GM23338 (cell line): Measurements from ENCODE around the gene SYT12.

Experiments
- EZH2 ChIP-seq: fragments of 200-600 bp; sonication (generic); IDR thresholded peaks from one replicate; pipeline ENCODE4 v1.8.0; 2017; ENCODE audit warnings: antibody characterized with exemption, mild to moderate bottlenecking, low read depth; ENCODE audit not compliant: unreplicated experiment
- POLR2AphosphoS5 ChIP-seq: IDR thresholded peaks from 2 replicates; pipeline ENCODE4 v1.6.1; 2016; ENCODE audit warnings: antibody characterized with exemption, low read depth
- TF ChIP-seq, protein P1 (sequence below), 2 experiments: fragments of 200-600 bp in 1 of 2; sonication (generic) in 1 of 2; conservative IDR thresholded peaks; 2 replicates each; pipeline versions ENCODE4 v1.5.1 to v1.6.1; 2016 to 2017; ENCODE audit warnings: antibody characterized with exemption in 2 of 2, low read depth in 2 of 2, mild to moderate bottlenecking in 2 of 2, moderate library complexity in 1 of 2

DNA sequence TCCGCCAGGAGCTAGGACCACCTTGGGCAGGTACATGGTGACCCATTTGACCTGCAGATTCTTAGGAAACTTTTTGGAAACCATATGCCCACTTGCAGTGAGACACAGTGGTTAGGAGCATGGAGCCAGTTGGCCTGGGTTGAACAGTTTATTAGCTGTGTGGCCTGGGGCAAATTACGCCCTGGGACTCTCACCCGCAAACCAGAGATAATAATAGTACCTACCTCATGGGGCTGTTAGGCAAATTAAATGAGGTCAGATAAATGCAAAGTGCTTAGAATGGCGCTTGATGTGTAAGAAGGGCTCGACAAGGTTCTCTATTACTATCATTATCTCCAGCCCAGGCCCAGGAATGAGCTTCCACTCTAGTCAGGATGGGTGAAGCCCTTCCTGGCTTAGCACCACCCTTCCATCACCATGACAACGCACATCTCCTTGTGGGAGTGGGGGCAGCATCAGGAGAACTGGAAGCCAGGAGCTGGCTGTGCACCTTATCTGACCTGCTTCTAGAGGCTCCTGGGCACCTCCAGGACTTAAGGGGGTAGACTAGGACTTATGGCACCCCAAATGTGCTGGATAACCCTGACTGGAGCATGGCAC, 5.1 kb downstream of the SYT12 start:
- TF ChIP-seq, protein P1, sequence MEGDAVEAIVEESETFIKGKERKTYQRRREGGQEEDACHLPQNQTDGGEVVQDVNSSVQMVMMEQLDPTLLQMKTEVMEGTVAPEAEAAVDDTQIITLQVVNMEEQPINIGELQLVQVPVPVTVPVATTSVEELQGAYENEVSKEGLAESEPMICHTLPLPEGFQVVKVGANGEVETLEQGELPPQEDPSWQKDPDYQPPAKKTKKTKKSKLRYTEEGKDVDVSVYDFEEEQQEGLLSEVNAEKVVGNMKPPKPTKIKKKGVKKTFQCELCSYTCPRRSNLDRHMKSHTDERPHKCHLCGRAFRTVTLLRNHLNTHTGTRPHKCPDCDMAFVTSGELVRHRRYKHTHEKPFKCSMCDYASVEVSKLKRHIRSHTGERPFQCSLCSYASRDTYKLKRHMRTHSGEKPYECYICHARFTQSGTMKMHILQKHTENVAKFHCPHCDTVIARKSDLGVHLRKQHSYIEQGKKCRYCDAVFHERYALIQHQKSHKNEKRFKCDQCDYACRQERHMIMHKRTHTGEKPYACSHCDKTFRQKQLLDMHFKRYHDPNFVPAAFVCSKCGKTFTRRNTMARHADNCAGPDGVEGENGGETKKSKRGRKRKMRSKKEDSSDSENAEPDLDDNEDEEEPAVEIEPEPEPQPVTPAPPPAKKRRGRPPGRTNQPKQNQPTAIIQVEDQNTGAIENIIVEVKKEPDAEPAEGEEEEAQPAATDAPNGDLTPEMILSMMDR (conservative IDR thresholded peaks at IDR 0.05; ENCODE audit: low read depth in 2 of 2), result no peak
- TF ChIP-seq POLR2AphosphoS5, result no peak
- no peak for TF ChIP-seq EZH2
